H9 (cell line): ENCODE measurements around the gene ADORA2B. TPM values are rescaled to one million over a fixed set of nuclear protein-coding genes. Genes with fewer than 3 reads are reported as not detected.

Experiments
- DNase-seq: peaks from one replicate; pipeline ENCODE4 v3.0.0-alpha.2; 2017
- H2AFZ ChIP-seq: one replicate; pipeline ENCODE4 v1.6.1; 2013; ENCODE audit warnings: mild to moderate bottlenecking, low read length, control low read depth, moderate library complexity
- H2AK5ac ChIP-seq: 2 replicates; pipeline ENCODE4 v1.6.1; 2013; ENCODE audit warnings: low read length, control low read depth, mixed read lengths; ENCODE audit not compliant: insufficient read length
- H2BK120ac ChIP-seq: one replicate; pipeline ENCODE4 v1.6.1; 2013; ENCODE audit warnings: low read depth, mild to moderate bottlenecking, low read length, control low read depth, inconsistent platforms; ENCODE audit not compliant: poor library complexity, severe bottlenecking
- H2BK12ac ChIP-seq: 2 replicates; pipeline ENCODE4 v1.6.1; 2013; ENCODE audit warnings: low read length, control low read depth, mixed read lengths, low read depth; ENCODE audit not compliant: insufficient read length
- H2BK15ac ChIP-seq: 2 replicates; pipeline ENCODE4 v1.6.1; 2013; ENCODE audit warnings: low read depth, low read length, control low read depth
- H2BK20ac ChIP-seq: one replicate; pipeline ENCODE4 v1.6.1; 2013; ENCODE audit warnings: low read depth, mild to moderate bottlenecking, low read length, control low read depth, inconsistent platforms; ENCODE audit not compliant: poor library complexity, severe bottlenecking
- H2BK5ac ChIP-seq: 2 replicates; pipeline ENCODE4 v1.6.1; 2013; ENCODE audit warnings: low read length, control low read depth, mixed read lengths; ENCODE audit not compliant: insufficient read length
- H3K14ac ChIP-seq: 2 replicates; pipeline ENCODE4 v1.6.1; 2013; ENCODE audit warnings: low read length, control low read depth; ENCODE audit not compliant: insufficient read depth
- H3K18ac ChIP-seq: 2 replicates; pipeline ENCODE4 v1.6.1; 2013; ENCODE audit warnings: low read depth, mild to moderate bottlenecking, mixed read lengths, low read length, control low read depth; ENCODE audit not compliant: insufficient read length
- H3K23ac ChIP-seq: 2 replicates; pipeline ENCODE4 v1.6.1; 2013; ENCODE audit warnings: low read length, control low read depth, mixed read lengths, low read depth; ENCODE audit not compliant: insufficient read length
- H3K23me2 ChIP-seq: 2 replicates; pipeline ENCODE4 v1.6.1; 2013; ENCODE audit warnings: low read depth, mild to moderate bottlenecking, mixed read lengths, low read length, control low read depth; ENCODE audit not compliant: insufficient read length, poor library complexity, severe bottlenecking
- H3K27ac ChIP-seq: 2 replicates; pipeline ENCODE4 v1.5.1; 2013; ENCODE audit warnings: low read length, control low read depth, mixed read lengths, low read depth; ENCODE audit not compliant: insufficient read length
- H3K27me3 ChIP-seq: 2 replicates; pipeline ENCODE4 v1.6.1; 2013; ENCODE audit warnings: low read length, control low read depth, inconsistent platforms; ENCODE audit not compliant: insufficient read depth
- H3K4ac ChIP-seq: 2 replicates; pipeline ENCODE4 v1.6.1; 2013; ENCODE audit warnings: low read depth, mild to moderate bottlenecking, control low read depth, inconsistent platforms, low read length, moderate library complexity
- H3K4me1 ChIP-seq: 2 replicates; pipeline ENCODE4 v1.6.1; 2013; ENCODE audit warnings: low read length, control low read depth, inconsistent platforms; ENCODE audit not compliant: insufficient read depth
- H3K4me2 ChIP-seq: 2 replicates; pipeline ENCODE4 v1.6.1; 2013; ENCODE audit warnings: low read length, control low read depth, mixed read lengths; ENCODE audit not compliant: insufficient read length, insufficient read depth
- H3K56ac ChIP-seq: 2 replicates; pipeline ENCODE4 v1.6.1; 2013; ENCODE audit warnings: low read depth, mild to moderate bottlenecking, mixed read lengths, low read length, control low read depth; ENCODE audit not compliant: insufficient read length
- H3K79me1 ChIP-seq: 2 replicates; pipeline ENCODE4 v1.6.1; 2013; ENCODE audit warnings: low read depth, mild to moderate bottlenecking, moderate library complexity, low read length, control low read depth, inconsistent platforms; ENCODE audit not compliant: insufficient read depth, poor library complexity, severe bottlenecking
- H3K79me2 ChIP-seq: 2 replicates; pipeline ENCODE4 v1.6.1; 2013; ENCODE audit warnings: low read length, control low read depth, inconsistent platforms; ENCODE audit not compliant: insufficient read depth
- H3K9ac ChIP-seq: 2 replicates; pipeline ENCODE4 v1.6.1; 2013; ENCODE audit warnings: low read length, control low read depth, mixed read lengths; ENCODE audit not compliant: insufficient read length; ENCODE audit errors: extremely low read depth
- H3K9me3 ChIP-seq: one replicate; pipeline ENCODE4 v1.6.1; 2013; ENCODE audit warnings: low read depth, low read length, inconsistent platforms; ENCODE audit not compliant: control insufficient read depth
- H3T11ph ChIP-seq: one replicate; pipeline ENCODE4 v1.6.1; 2013; ENCODE audit warnings: mild to moderate bottlenecking, low read length, control low read depth, inconsistent platforms
- H4K20me1 ChIP-seq: one replicate; pipeline ENCODE4 v1.6.1; 2013; ENCODE audit not compliant: control insufficient read depth, insufficient read length, insufficient read depth
- H4K5ac ChIP-seq: 2 replicates; pipeline ENCODE4 v1.6.1; 2013; ENCODE audit warnings: low read depth, mild to moderate bottlenecking, mixed read lengths, low read length, control low read depth; ENCODE audit not compliant: insufficient read length
- H4K8ac ChIP-seq: replicated peaks from 2 replicates; pipeline ENCODE4 v1.6.1; 2013; ENCODE audit warnings: low read length, control low read depth, mixed read lengths, low read depth; ENCODE audit not compliant: insufficient read length
- H4K91ac ChIP-seq: 2 replicates; pipeline ENCODE4 v1.6.1; 2013; ENCODE audit warnings: low read depth, mild to moderate bottlenecking, moderate library complexity, mixed read lengths, low read length, control low read depth; ENCODE audit not compliant: insufficient read length
- H3K27ac Mint-ChIP-seq, 3 experiments: 2 replicates in 2 of 3; 3 replicates in 1 of 3; pipeline ENCODE4 v1.8.0; 2020 to 2021; ENCODE audit warnings: mixed read lengths in 3 of 3, mild to moderate bottlenecking in 1 of 3, moderate library complexity in 1 of 3
- H3K27me3 Mint-ChIP-seq: 2 replicates; pipeline ENCODE4 v1.8.0; 2021; ENCODE audit warnings: low read depth, mild to moderate bottlenecking, moderate library complexity, mixed read lengths
- H3K36me3 Mint-ChIP-seq, 3 experiments: 2 replicates in 2 of 3; 3 replicates in 1 of 3; pipeline ENCODE4 v1.8.0; 2020 to 2021; ENCODE audit warnings: low read depth in 3 of 3, mixed read lengths in 3 of 3; ENCODE audit not compliant: insufficient read depth in 1 of 3
- H3K4me1 Mint-ChIP-seq, 2 experiments: 2 replicates each; pipeline ENCODE4 v1.8.0; 2020; ENCODE audit warnings: mixed read lengths in 2 of 2
- H3K4me3 Mint-ChIP-seq, 2 experiments: 2 replicates in 1 of 2; 3 replicates in 1 of 2; pipeline ENCODE4 v1.8.0; 2020 to 2021; ENCODE audit warnings: mild to moderate bottlenecking in 2 of 2, mixed read lengths in 2 of 2, moderate library complexity in 1 of 2
- H3K9me3 Mint-ChIP-seq, 2 experiments: 2 replicates in 1 of 2; 3 replicates in 1 of 2; pipeline ENCODE4 v1.8.0; 2020; ENCODE audit warnings: mild to moderate bottlenecking in 2 of 2, mixed read lengths in 2 of 2, moderate library complexity in 1 of 2
- CTCF ChIP-seq: fragments of 200-600 bp; sonication (generic); conservative IDR thresholded peaks from 3 replicates; pipeline ENCODE4 v1.8.0; 2021; ENCODE audit warnings: antibody characterized with exemption, mild to moderate bottlenecking
- WGBS: extraction: QIAGEN DNeasy Blood & Tissue Kit; methylation state at CpG from one replicate; pipeline ENCODE4 v1.1.7; 2013; ENCODE audit warnings: missing lambda C conversion rate, low lambda C conversion rate, mixed read lengths; ENCODE audit not compliant: insufficient read length; ENCODE audit errors: extremely low coverage; 5-methylcytosine and 5-hydroxymethylcytosine counted together
- total RNA-seq: library from RNA; stranded (reverse); gene quantifications from 2 replicates; pipeline ENCODE4 v1.2.1, GENCODE V29; 2021

Gene ADORA2B
- total RNA-seq, 1 experiment from 2014 or later: 3.1 TPM

- no peaks in the 10 kb centered on the region; the same call in none of the 2 replicates for H3K27me3 Mint-ChIP-seq
- Histone ChIP-seq H3K4ac (no peak overlapping the region), H2BK120ac (no peak overlapping the region), H3K9me3 (no peaks in the 10 kb centered on the region), H2AFZ (no peak overlapping the region), H4K20me1 (no peaks in the 10 kb centered on the region), H2BK15ac (no peak overlapping the region), H2BK20ac (no peak overlapping the region), H4K5ac (no peak overlapping the region), H2BK5ac (no peak overlapping the region), H4K8ac (no peak overlapping the region), H2BK12ac (no peak overlapping the region), H2AK5ac (no peak overlapping the region), H3K9ac (no peak overlapping the region), H3K23ac (no peak overlapping the region), H3K18ac (no peak overlapping the region), H3K27me3 (no peaks in the 10 kb centered on the region), H3K4me1 (peaks cover 6% of the 10 kb centered on the region; the same call in 1 of the 2 replicates), H3T11ph (no peak overlapping the region), H3K14ac (no peak overlapping the region), H3K79me2 (no peaks in the 10 kb centered on the region), H3K27ac (no peak overlapping the region), H3K56ac (no peak overlapping the region), H3K23me2 (no peaks in the 10 kb centered on the region), H3K4me2 (no peak overlapping the region), H4K91ac (no peak overlapping the region), H3K79me1 (no peaks in the 10 kb centered on the region)
- H3K4me3 Mint-ChIP-seq: no peak overlapping the region
- H3K36me3 Mint-ChIP-seq: peaks cover 0 to 2% (median 2%) of the 10 kb centered on the region in 3 experiments; a peak in 3 of 7 replicates
- no peaks in the 10 kb centered on the region for H3K9me3 Mint-ChIP-seq
- peaks cover 17 to 23% of the 10 kb centered on the region in 2 experiments for H3K4me1 Mint-ChIP-seq
- TF ChIP-seq CTCF: no peak
- H3K27ac Mint-ChIP-seq: no peak overlapping the region
- no peak for DNase-seq
- WGBS: no CpG with 5 or more reads among the region's 6 CpGs
These were observed 12.3 kb downstream of the ADORA2B start for GRCh38 chr17:15957206-15957605.
